Effector memory CD4-positive, alpha-beta T cell (primary cell): ENCODE measurements around the gene CUX1.

ENCODE experiments used
- DNase-seq, 3 donors: peaks; one replicate each; pipeline ENCODE4 v3.0.0-alpha.2; 2020
- H3K27ac ChIP-seq: 2 replicates; pipeline ENCODE4 v1.7.0; 2013; ENCODE audit warnings: mild to moderate bottlenecking, low read length, moderate library complexity; ENCODE audit not compliant: insufficient read depth, poor library complexity, severe bottlenecking
- H3K27me3 ChIP-seq: replicated peaks from 2 replicates; pipeline ENCODE4 v1.7.0; 2013; ENCODE audit warnings: mild to moderate bottlenecking, low read length; ENCODE audit not compliant: insufficient read depth, control insufficient read depth, poor library complexity, severe bottlenecking
- H3K36me3 ChIP-seq: 2 replicates; pipeline ENCODE4 v1.7.0; 2013; ENCODE audit warnings: mild to moderate bottlenecking, low read length, moderate library complexity; ENCODE audit not compliant: control insufficient read depth, insufficient read depth
- H3K4me1 ChIP-seq: 2 replicates; pipeline ENCODE4 v1.7.0; 2013; ENCODE audit warnings: low read length, mild to moderate bottlenecking; ENCODE audit not compliant: control insufficient read depth, insufficient read depth, poor library complexity, severe bottlenecking
- H3K4me3 ChIP-seq: 2 replicates; pipeline ENCODE4 v1.7.0; 2013; ENCODE audit warnings: low read length, low read depth, mild to moderate bottlenecking; ENCODE audit not compliant: insufficient read depth, poor library complexity, severe bottlenecking
- H3K9me3 ChIP-seq: 2 replicates; pipeline ENCODE4 v1.7.0; 2013; ENCODE audit warnings: mild to moderate bottlenecking, low read length, moderate library complexity; ENCODE audit not compliant: control insufficient read depth

CUX1 gene

DNA sequence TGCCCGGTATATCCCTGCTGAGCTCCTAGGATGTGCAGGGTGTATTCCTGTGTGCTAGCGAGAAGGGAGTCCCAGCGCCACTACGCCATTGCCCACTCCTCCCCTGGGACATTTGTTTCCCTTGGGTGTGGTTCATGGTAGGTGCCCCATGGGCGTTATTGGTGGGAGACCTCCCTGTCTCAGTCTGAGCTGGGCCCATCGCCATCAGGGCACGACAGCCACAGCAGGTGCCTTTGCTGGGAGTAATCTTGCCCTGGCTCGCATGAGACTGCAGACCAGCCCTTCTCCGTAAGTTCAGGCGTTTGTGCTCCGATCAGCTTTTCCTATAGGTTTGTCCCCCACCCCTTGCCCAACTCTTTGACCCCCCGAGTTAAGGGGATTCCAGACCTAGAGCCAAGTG is 332.0 kb downstream of the CUX1 start:
- Histone ChIP-seq H3K27me3 (no peaks in the 10 kb centered on the region), H3K9me3 (no peaks in the 10 kb centered on the region), H3K27ac (no peak overlapping the region), H3K4me1 (no peaks in the 10 kb centered on the region), H3K4me3 (no peak overlapping the region), H3K36me3 (peaks cover 10% of the 10 kb centered on the region)
- DNase-seq, result no peak

DNA sequence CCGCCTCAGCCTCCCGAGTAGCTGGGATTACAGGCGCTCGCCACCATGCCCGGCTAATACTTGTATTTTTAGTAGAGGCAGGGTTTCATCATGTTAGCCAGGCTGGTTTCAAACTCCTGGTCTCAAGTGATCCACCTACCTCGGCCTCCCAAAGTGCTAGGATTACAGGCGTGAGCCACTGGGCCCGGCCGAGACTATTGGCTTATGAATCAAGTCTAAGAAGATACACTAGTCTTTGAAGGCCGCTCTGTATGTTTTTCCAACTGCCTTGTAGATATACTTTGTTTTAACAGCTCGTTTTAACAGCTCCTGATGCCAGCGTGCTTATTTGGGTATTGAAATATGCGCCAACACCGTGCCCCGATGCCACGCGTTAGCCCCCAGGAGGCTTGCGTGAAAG is 332.8 kb downstream of the CUX1 start:
- no peaks in the 10 kb centered on the region for H3K27me3 ChIP-seq
- H3K4me3 ChIP-seq, result no peak overlapping the region
- H3K4me1 ChIP-seq, result no peaks in the 10 kb centered on the region
- no peak for DNase-seq
- H3K9me3 ChIP-seq, result no peaks in the 10 kb centered on the region
- H3K36me3 ChIP-seq, result peaks cover 10% of the 10 kb centered on the region
- H3K27ac ChIP-seq, result no peak overlapping the region

DNA sequence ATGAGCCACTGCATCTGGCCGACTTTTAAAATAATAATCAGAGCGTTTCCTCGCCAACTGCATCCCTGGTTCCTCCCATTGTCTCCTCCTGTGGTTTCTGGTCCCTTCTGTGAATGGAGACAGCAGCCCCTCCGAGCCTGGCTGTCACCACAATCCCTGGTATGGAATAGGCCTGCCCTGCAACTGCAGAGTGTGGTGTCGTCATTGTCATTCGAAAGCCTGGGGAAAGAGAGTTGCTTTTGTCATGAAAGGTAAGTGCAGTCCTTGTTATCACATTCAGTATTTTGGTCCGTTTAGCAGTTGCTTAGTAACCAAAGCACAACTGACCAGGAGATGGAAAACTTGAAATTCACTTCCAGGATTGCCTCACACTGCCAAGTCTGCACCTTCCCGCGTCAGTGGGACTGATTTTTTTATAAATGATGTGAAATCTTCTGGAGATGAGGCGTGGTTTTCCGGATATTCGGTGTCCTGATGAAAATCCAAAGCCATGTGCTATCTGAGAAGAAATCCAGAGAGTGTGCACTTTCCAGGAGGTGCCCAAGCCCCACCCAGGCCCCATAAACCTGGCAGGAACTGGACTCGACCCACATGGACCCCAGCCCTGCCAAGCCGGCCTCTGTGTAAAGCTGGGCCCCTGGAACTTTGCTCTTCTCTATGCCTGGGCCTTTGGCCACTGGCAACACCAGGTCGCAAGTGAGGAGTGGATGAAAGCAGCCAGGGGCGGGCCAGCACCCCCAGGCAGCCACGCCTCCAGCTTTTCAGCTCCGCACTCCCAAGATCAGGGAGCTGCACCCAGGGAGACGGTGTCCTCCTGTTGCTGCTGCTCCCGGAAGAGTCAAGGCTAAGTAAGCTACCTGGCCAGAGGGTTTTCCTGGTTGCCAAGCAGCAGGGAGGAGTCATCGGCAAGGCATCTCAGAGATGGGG is 335.5 kb downstream of the CUX1 start:
- no peaks in the 10 kb centered on the region for H3K9me3 ChIP-seq
- no peaks in the 10 kb centered on the region for H3K27me3 ChIP-seq
- no peak overlapping the region for H3K27ac ChIP-seq
- H3K36me3 ChIP-seq, result peaks cover 10% of the 10 kb centered on the region
- H3K4me1 ChIP-seq, result no peaks in the 10 kb centered on the region
- no peak overlapping the region for H3K4me3 ChIP-seq
- no peak for DNase-seq

DNA sequence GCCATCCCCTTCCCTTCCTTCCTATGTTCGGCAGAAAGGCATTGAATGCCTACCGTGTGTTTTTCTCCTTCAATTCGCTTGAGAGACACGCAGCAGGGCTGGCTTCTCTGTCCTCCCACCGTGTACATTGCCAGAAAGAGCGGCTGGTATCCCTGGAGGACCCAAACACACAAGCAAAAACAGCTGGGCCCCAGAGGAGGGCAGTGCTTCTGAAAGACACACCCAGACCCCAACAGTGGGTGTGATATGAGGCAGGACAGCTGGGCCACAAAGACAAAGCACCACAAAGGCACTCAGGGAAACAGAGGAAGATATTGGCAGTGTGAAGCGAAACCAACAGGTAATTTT is 336.1 kb downstream of the CUX1 start:
- Histone ChIP-seq H3K9me3 (no peaks in the 10 kb centered on the region), H3K4me1 (no peaks in the 10 kb centered on the region), H3K27ac (no peak overlapping the region), H3K4me3 (no peak overlapping the region), H3K27me3 (no peaks in the 10 kb centered on the region), H3K36me3 (peaks cover 10% of the 10 kb centered on the region)
- no peak for DNase-seq

DNA sequence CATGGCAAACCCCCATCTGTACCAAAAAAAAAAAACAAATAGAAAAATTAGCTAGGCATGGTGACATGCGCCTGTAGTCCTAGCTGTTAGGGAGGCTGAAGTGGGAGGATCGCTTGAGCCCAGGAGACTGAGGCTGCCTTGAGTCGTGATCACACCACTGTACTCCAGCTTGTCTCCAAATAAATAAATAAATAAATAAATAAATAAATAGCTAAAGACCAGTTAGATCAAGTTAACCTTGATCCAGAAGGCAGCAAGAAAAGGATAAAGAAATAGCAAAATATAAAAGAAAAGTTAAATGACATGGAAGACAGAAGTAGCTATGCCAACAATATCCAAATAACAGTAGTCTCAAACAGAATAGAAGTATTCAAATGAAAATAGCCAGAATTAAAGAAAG is 337.0 kb downstream of the CUX1 start:
- H3K4me1 ChIP-seq, result no peaks in the 10 kb centered on the region
- H3K27ac ChIP-seq, result no peak overlapping the region
- no peak for DNase-seq
- H3K36me3 ChIP-seq, result peaks cover 10% of the 10 kb centered on the region
- no peaks in the 10 kb centered on the region for H3K27me3 ChIP-seq
- H3K9me3 ChIP-seq, result no peaks in the 10 kb centered on the region
- no peak overlapping the region for H3K4me3 ChIP-seq

DNA sequence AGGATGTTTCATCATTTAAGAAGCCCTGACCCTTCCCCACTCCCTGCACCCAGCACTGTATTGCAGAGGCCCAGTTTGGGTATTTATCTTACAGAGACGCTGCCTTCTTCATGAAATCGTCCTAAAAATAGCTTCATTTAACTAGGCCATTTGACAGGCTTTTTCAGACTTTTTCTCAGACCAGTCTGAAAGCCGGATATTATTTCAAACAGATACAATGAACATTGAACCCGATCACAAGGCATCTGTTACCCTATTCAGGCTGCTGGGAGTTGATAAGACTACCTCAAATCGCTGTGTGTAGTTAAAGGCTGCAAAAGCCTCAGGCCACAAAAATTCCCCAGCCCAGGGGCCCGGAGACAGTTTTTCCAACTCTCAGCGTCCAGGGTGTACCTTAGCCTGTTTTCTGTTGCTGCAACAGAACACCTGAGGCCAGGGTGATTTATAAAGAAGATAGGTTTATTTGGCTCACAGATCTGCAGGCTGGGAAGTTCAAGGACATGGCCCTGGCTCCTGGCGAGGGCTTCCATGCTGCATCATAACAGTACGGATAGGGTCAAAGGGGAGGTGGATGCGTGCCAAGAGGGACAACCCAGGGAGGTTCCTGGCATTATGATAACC is 338.5 kb downstream of the CUX1 start:
- no peak overlapping the region for H3K4me3 ChIP-seq
- no peak overlapping the region for H3K27ac ChIP-seq
- no peaks in the 10 kb centered on the region for H3K9me3 ChIP-seq
- H3K27me3 ChIP-seq, result no peaks in the 10 kb centered on the region
- no peaks in the 10 kb centered on the region for H3K4me1 ChIP-seq
- DNase-seq, result no peak
- H3K36me3 ChIP-seq, result peaks cover 10% of the 10 kb centered on the region

DNA sequence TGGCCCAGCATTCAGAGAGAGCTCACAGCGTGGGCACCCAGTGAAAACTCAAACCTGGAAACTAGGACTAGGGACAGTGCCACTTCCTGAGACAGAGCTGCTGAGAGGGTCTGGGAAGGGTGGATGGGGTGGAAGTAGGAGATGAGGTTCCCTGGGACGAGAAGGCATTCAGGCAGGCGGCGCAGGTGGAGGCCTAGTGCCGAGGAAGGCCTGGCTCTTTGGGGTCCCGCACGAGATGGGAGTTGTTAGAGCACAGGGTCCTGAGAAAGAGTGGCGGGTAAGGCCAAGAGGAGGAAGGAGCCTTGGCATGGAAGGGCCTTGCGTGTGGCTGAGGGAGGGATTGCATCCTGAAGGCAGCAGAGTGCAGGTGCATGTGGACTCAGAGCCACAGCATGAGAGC is 339.4 kb downstream of the CUX1 start:
- Histone ChIP-seq H3K4me3 (no peak overlapping the region), H3K27ac (no peak overlapping the region), H3K27me3 (no peaks in the 10 kb centered on the region), H3K9me3 (no peaks in the 10 kb centered on the region), H3K4me1 (no peaks in the 10 kb centered on the region), H3K36me3 (peaks cover 10% of the 10 kb centered on the region)
- DNase-seq, result no peak

DNA sequence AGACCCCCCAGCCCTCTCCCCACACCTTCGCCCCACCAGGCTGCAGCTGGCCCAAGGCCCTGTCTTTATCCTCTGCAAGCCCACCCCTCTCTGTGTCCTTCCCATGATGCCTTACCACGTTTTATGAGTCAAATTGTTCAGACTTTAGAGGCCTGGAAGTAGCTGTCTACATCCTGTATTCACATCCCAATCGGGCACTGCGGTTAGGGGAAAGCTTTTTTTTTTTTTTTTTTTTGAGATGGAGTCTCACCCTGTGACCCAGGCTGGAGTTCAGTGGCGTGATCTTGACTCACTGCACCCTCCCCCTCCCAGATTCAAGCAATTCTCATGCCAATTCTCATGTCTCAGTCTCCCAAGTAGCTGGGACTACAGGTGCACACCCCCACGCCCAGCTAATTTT is 347.7 kb downstream of the CUX1 start:
- peaks cover 4% of the 10 kb centered on the region for H3K36me3 ChIP-seq

DNA sequence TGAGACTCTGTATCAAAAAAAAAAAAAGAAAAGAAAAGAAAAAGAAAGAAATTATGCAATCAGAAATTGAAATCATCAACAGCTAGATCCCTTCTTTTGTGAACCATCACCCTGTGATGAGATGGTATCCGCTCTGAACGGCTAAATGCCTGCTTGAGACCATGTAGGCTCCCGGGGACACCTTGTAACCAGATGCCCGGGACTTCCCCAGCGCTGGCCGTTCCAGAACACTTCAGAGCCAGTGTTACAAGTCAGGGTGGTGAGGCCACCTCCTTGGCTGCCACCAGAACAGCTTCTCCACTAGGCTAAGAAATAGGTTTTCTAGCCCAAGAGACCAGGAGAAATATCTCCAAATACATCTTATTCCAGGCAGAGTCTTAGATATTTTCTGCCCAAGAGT is 349.8 kb downstream of the CUX1 start:
- Histone ChIP-seq H3K36me3 (peaks cover 4% of the 10 kb centered on the region), H3K4me1 (no peaks in the 10 kb centered on the region), H3K9me3 (no peaks in the 10 kb centered on the region), H3K27me3 (no peaks in the 10 kb centered on the region), H3K4me3 (no peak overlapping the region), H3K27ac (no peak overlapping the region)
- DNase-seq, result no peak

More for the DNA sequence above, 347.7 kb downstream of the CUX1 start:
- no peak overlapping the region for H3K4me3 ChIP-seq
- H3K4me1 ChIP-seq, result no peaks in the 10 kb centered on the region
- no peaks in the 10 kb centered on the region for H3K27me3 ChIP-seq
- DNase-seq, result no peak
- no peak overlapping the region for H3K27ac ChIP-seq
- H3K9me3 ChIP-seq, result no peaks in the 10 kb centered on the region

DNA sequence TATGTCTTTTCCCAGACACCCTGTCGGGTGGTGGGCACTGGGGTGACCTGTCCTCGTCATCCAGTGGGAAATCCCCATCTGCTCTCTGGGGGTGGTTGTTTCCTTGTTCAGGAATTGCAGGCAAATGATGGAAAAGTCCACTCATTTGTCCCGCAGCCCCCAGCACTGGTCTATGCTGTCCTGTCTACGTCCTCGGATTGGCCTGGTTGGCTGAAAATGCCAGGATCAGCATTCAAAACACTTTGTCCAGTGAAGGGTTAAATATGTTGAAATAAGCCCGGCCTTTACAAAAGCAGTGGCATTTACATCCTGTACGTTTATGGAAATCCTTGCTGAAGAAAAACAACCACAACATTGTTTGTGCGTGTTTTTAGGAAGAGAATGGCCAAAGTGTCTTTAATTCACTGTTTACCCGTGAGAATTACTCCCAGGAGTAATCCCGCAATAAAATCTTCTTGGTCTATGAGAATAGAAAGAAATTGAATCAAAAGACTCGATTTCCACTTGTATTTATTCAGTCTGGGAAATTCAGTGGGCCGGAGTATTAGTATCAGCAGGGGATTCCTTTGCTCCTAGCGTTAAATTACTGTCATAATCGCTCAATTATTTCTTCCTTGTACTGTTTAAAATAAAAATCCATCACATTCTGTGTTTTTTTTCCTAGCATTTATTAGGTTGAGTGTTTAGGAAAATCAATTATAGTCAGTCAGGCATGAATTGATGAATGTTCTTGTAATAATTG is 352.4 kb downstream of the CUX1 start:
- H3K27ac ChIP-seq, result no peak overlapping the region
- no peak overlapping the region for H3K4me3 ChIP-seq
- H3K36me3 ChIP-seq, result peaks cover 9% of the 10 kb centered on the region
- no peaks in the 10 kb centered on the region for H3K4me1 ChIP-seq
- no peak for DNase-seq
- H3K9me3 ChIP-seq, result no peaks in the 10 kb centered on the region
- H3K27me3 ChIP-seq, result no peaks in the 10 kb centered on the region
